Thyroid gland (tissue), 4 donors: ENCODE results near the gene SIM2. TPM values are rescaled to one million over a fixed set of nuclear protein-coding genes. Genes with fewer than 3 reads are reported as not detected.

ENCODE experiments used
- DNase-seq, 2 donors: peaks; one replicate each; pipeline ENCODE4 v3.0.0-alpha.2; 2019
- H3K27ac ChIP-seq, 3 donors: fragments of 200-600 bp; sonication (generic); 1 replicate in 2 of 3; 2 replicates in 1 of 3; pipeline ENCODE4 v1.5.1; 2016 to 2019; ENCODE audit warnings: mild to moderate bottlenecking in 1 of 3, moderate library complexity in 1 of 3
- H3K27me3 ChIP-seq: fragments of 200-600 bp; sonication (generic); one replicate; pipeline ENCODE4 v1.5.1; 2019
- H3K36me3 ChIP-seq, 2 donors: fragments of 200-600 bp; sonication (generic); one replicate each; pipeline ENCODE4 v1.5.1; 2016 to 2019
- H3K4me1 ChIP-seq, 2 donors: fragments of 200-600 bp; sonication (generic); one replicate each; pipeline ENCODE4 v1.5.1; 2017 to 2019
- H3K4me3 ChIP-seq, 3 donors: fragments of 200-600 bp; sonication (generic); replicated peaks in 1 of 3; 1 replicate in 2 of 3; 2 replicates in 1 of 3; pipeline ENCODE4 v1.5.1; 2016; ENCODE audit warnings: mild to moderate bottlenecking in 1 of 3
- H3K9me3 ChIP-seq: fragments of 200-600 bp; sonication (generic); one replicate; pipeline ENCODE4 v1.5.1; 2017
- POLR2A ChIP-seq, 2 donors: fragments of 450-650 bp; IDR thresholded peaks; one replicate each; pipeline ENCODE4 v1.6.1; 2017; ENCODE audit warnings: antibody characterized with exemption in 2 of 2, mild to moderate bottlenecking in 2 of 2, moderate library complexity in 1 of 2
- WGBS, 2 donors: methylation state at CpG; one replicate each; pipeline ENCODE4 v1.1.5; 2017; 5-methylcytosine and 5-hydroxymethylcytosine counted together
- intact Hi-C: fragments of 100-400 bp; cut with DNase I; formaldehyde crosslinking; loops from one replicate; pipeline ENCODE4 v1.15.1; 2023
- total RNA-seq, 4 donors: library from RNA; depleted of rRNA; stranded (reverse); fragments of >200 nt; gene quantifications; one replicate each; pipeline ENCODE4 v1.2.3, GENCODE V29; 2016
- TF ChIP-seq, protein P1 (sequence below), 6 experiments: fragments of 200-600 bp in 3 of 6; fragments of 450-650 bp in 3 of 6; sonication (generic) in 3 of 6; IDR thresholded peaks; one replicate each; pipeline ENCODE4 v1.5.1; 2016 to 2019; ENCODE audit warnings: antibody characterized with exemption in 6 of 6, mild to moderate bottlenecking in 2 of 6, inconsistent platforms in 1 of 6, moderate library complexity in 1 of 6

SIM2 gene
- total RNA-seq, 4 donors from 2014 or later = not detected

DNA sequence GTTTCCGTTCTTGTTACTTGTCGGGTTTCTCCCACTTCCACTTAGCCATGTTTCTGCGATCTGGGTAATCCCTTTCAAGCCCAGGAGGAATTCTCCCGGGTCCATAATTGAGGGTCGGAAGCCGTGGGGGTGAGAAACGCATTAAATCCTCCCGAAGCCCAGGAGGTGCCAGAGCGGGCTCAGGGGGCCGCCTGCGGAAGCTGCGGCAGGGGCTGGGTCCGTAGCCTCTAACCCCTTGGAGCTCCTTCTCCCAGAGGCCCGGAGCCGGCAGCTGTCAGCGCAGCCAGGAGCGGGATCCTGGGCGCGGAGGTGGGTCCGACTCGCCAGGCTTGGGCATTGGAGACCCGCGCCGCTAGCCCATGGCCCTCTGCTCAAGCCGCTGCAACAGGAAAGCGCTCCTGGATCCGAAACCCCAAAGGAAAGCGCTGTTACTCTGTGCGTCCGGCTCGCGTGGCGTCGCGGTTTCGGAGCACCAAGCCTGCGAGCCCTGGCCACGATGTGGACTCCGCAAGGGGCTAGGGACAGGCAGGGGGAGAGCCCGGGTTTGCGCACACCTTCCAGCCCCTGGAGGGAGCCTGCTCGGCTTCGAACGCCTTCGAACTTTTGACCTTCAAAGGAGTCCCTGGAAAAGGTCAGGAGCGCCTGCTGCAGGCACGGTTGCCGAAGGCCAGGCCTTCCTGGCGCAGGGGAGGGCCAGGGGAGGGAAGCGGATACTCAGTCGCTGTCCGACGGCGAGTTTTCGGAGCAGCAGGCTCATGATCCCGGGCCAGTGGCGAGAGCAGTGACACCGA lies 1.7 kb upstream of the SIM2 start:
- TF ChIP-seq POLR2A (IDR thresholded peaks at IDR 0.05) = no peak
- TF ChIP-seq, protein P1, sequence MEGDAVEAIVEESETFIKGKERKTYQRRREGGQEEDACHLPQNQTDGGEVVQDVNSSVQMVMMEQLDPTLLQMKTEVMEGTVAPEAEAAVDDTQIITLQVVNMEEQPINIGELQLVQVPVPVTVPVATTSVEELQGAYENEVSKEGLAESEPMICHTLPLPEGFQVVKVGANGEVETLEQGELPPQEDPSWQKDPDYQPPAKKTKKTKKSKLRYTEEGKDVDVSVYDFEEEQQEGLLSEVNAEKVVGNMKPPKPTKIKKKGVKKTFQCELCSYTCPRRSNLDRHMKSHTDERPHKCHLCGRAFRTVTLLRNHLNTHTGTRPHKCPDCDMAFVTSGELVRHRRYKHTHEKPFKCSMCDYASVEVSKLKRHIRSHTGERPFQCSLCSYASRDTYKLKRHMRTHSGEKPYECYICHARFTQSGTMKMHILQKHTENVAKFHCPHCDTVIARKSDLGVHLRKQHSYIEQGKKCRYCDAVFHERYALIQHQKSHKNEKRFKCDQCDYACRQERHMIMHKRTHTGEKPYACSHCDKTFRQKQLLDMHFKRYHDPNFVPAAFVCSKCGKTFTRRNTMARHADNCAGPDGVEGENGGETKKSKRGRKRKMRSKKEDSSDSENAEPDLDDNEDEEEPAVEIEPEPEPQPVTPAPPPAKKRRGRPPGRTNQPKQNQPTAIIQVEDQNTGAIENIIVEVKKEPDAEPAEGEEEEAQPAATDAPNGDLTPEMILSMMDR (IDR thresholded peaks at IDR 0.05) = no peak
- DNase-seq = no peak
- no peaks in the 10 kb centered on the region for H3K9me3 ChIP-seq
- no peak overlapping the region for H3K4me3 ChIP-seq
- peaks cover 80% of the 10 kb centered on the region for H3K27me3 ChIP-seq
- intact Hi-C loops = no loop called here
- no peaks in the 10 kb centered on the region for H3K36me3 ChIP-seq
- WGBS, 2 donors = 5 to 8% methylated on average over 13 to 54 of the region's 58 CpGs
- no peak overlapping the region for H3K27ac ChIP-seq
- peaks cover 35 to 54% of the 10 kb centered on the region in 2 donors for H3K4me1 ChIP-seq

DNA sequence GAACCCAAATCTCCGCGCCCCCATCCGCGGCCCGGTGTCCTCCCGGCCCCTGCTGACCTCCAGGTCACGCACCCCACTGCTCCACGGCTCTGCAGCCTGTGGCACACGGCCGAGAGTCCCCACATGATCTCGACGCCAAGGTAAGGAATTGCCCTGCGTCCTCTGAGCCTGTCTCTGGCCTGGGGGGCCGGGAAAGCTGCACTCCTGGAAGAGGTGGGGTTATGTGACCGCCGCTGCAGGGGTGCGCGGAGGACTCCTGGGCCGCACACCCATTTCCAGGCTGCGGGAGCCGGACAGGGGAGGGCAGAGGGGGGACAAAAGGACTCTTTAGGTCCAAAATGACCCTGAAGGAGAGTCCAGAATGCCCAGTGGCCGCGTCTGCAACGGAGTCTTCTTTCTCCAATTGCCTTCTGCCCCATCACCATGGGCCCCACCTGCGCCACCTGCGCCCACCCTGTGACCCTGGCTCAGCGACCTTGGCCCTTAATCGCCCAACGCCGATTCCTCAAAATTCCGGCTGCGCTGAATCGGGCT lies 997 bp upstream of the SIM2 start:
- Histone ChIP-seq H3K4me1 (peaks cover 33 to 47% of the 10 kb centered on the region in 2 donors), H3K27me3 (peaks cover 77% of the 10 kb centered on the region), H3K36me3 (no peaks in the 10 kb centered on the region), H3K27ac (no peak overlapping the region), H3K9me3 (no peaks in the 10 kb centered on the region), H3K4me3 (no peak overlapping the region)
- DNase-seq = no peak
- WGBS, 2 donors = 3 to 7% methylated on average over 18 to 22 of the region's 33 CpGs
- TF ChIP-seq, protein P1 (IDR thresholded peaks at IDR 0.05) = no peak
- TF ChIP-seq POLR2A (IDR thresholded peaks at IDR 0.05) = no peak
- intact Hi-C loops = no loop called here

DNA sequence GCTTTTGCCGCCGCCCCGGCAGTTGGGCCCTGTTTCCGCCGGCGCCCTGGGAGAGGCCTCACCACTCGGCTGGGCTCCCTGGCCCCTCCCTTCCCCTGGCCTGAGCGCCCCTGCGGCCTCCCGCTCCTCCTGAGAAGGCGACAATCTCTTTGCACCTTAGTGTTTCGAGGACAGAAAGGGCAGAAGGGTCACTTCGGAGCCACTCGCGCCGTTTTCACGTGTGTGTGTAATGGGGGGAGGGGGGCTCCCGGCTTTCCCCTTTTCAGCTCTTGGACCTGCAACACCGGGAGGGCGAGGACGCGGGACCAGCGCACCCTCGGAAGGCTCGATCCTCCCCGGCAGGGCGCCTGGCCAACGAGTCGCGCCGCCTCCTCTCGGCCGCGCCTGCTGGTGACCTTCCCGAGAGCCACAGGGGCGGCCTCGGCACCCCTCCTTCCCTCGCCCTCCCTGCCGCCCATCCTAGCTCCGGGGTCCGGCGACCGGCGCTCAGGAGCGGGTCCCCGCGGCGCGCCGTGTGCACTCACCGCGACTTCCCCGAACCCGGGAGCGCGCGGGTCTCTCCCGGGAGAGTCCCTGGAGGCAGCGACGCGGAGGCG lies 432 bp upstream of the SIM2 start:
- Histone ChIP-seq H3K36me3 (no peaks in the 10 kb centered on the region), H3K4me3 (peak overlapping the region in 1 of 3 donors; percentile 10), H3K4me1 (peaks cover 29 to 41% of the 10 kb centered on the region in 2 donors), H3K9me3 (no peaks in the 10 kb centered on the region), H3K27me3 (peaks cover 71% of the 10 kb centered on the region), H3K27ac (no peak overlapping the region)
- no peak for TF ChIP-seq POLR2A (IDR thresholded peaks at IDR 0.05)
- TF ChIP-seq, protein P1 (IDR thresholded peaks at IDR 0.05) = no peak
- WGBS, 2 donors = 1 to 2% methylated on average over 13 to 16 of the region's 62 CpGs
- intact Hi-C loops = no loop called here
- DNase-seq = no peak

DNA sequence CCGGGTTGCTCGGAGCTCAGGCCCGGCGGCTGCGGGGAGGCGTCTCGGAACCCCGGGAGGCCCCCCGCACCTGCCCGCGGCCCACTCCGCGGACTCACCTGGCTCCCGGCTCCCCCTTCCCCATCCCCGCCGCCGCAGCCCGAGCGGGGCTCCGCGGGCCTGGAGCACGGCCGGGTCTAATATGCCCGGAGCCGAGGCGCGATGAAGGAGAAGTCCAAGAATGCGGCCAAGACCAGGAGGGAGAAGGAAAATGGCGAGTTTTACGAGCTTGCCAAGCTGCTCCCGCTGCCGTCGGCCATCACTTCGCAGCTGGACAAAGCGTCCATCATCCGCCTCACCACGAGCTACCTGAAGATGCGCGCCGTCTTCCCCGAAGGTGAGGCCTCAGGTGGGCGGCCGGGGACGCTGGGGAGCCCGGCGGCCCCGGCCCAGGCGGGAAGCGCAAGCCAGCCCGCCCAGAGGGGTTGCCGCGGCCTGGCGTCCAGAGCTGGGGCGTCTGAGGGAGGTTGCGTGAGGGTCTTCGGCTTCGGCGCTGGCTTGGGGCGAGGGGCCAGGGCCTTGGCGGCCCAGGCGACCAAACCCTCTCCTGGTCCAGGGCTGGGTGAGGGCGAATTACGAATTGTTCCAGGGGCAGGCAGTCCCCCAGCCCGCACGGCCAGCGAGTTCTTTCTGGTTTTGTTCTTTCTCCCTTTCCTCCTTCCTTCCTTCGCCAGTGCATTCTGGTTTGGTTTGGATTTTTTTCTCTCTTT lies 805 bp downstream of the SIM2 start:
- TF ChIP-seq POLR2A (IDR thresholded peaks at IDR 0.05) = no peak
- TF ChIP-seq, protein P1 (IDR thresholded peaks at IDR 0.05) = no peak
- Histone ChIP-seq H3K36me3 (no peaks in the 10 kb centered on the region), H3K4me3 (peak overlapping the region in 1 of 3 donors; percentile 19), H3K27ac (no peak overlapping the region), H3K27me3 (peaks cover 65% of the 10 kb centered on the region), H3K9me3 (no peaks in the 10 kb centered on the region), H3K4me1 (peaks cover 33 to 44% of the 10 kb centered on the region in 2 donors)
- DNase-seq = no peak
- intact Hi-C loops = no loop called here
- 4 to 7% methylated on average over 21 to 41 of the region's 67 CpGs for WGBS, 2 donors
